GM19452 (cell line): ENCODE measurements around the gene SLC44A1.

Source experiments
- ATAC-seq: cut with Tn5 transposase; IDR thresholded peaks from one replicate; pipeline ENCODE4 v1.9.1; 2021; ENCODE audit not compliant: unreplicated experiment

SLC44A1 gene

DNA sequence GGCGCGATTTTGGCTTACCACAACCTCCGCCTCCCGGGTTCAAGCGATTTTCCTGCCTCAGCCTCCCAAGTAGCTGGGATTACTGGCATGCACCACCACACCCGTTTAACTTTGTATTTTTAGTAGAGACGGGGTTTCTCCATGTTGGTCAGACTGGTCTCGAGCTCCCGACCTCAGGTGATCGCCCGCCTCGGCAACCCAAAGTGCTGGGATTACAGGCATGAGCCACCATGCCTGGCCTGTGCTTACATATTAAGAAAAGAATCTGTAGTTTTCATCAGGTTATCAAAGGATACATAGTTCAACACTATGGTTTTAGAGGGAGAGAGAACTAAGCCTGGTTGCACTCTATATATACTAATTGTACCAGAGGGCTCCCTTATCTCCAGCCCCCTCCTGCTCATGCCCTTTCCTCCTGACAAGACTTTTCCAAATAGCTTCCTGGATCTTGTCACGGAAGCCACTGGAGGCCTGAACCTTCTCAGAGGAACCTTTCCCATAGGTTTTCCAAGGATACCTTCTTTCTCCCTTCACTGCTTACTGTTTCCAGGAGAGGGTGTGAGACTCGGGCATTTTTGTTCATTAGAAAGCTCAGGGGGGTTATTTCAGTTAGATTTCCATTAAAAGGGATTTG, 53.1 kb downstream of the SLC44A1 start:
- no peak for ATAC-seq

GRCh38 chr9:105299190-105299854, 54.9 kb downstream of the SLC44A1 start:
- no peak for ATAC-seq

DNA sequence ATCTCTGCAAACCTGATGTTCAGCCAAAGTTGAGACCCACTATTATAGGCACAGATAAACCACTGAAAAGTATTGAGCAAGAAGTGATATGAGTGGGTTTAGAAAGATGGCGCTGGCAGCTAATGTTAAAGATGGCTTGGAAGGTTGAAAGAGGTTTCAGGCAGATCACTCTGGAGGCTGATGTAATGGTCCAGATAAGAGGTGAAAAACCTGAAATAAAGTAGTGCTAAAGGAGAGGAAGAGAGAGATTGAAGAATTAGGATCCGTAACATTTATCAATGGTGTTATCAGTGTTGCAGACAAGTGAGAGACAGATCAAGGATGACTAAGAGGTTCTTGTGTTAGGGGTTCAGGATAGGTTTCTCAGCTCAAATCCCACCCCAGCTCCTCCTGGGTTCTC, 58.3 kb downstream of the SLC44A1 start:
- ATAC-seq: no peak

GRCh38 chr9:105305856-105306255, 61.4 kb downstream of the SLC44A1 start:
- ATAC-seq: no peak

GRCh38 chr9:105306351-105307140, 62.1 kb downstream of the SLC44A1 start:
- ATAC-seq: no peak

DNA sequence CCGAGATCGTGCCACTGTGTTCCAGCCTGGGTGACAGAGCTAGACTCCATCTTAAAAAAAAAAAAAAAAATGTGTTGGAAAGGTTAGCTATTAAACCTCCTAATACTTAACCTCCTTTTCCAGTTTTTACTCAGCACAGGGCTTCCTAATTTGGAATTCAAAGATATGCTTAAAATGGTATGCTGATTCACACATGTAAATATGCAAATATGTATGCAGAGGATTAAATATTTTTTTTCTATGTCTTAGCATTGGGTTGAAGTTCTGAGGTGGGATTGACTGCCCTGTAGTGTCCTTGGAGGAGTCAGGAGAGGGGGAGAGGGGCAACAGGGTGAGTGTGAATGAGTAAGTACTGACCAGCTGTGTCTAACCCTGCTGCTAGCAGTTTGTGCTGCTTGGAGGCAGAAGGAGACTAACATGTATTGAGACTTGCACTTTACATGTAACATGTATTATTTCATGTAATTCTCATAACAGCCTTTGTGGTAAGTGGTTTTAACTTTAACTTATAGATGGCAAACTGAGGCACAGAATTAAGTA, 63.2 kb downstream of the SLC44A1 start:
- no peak for ATAC-seq

- ATAC-seq: no peak
These were observed 64.2 kb downstream of the SLC44A1 start for GRCh38 chr9:105308461-105309341.

- no peak for ATAC-seq
These were observed 65.1 kb downstream of the SLC44A1 start for GRCh38 chr9:105309531-105309931.

DNA sequence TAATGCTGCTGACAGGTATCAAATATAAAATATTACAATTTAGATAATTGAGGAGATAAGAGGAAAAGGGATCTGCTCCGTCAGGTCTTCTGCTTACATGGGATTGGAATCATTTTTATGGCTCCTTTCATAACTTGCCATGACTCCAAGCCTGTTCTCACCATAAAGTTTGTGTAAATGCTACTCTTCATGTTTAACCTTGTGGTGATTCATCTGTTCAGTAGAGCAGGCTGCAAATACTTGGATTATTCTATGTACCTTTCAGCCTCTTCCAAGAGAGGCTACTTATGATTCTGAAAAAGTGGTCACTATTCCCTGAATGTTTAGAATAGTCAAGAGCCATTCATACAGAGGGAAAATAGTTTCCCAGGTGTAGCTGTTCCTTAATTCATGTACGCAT, 66.9 kb downstream of the SLC44A1 start:
- no peak for ATAC-seq

- ATAC-seq: no peak
These were observed 68.8 kb downstream of the SLC44A1 start for GRCh38 chr9:105313238-105313637.

DNA sequence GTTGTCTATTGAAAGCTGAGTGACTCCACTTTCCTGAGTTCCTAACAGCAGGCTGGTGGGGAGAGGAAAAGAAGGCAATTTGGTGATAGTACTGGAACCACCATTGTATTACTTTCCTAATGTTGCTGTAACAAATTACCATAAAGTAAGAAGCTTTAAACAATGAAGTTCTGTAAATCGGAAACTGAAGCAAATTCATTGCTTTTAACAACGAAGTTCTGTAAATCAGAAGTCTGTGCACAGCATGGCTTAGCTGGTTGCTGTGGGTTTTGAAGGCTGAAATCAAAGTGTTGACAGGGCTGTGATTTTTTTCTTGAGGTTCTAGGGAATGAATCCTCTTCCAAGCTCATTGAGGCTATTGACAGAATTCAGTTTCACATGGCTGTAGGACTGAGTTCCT, 72.3 kb downstream of the SLC44A1 start:
- no peak for ATAC-seq

- no peak for ATAC-seq
These were observed 74.3 kb downstream of the SLC44A1 start for GRCh38 chr9:105318729-105319191.

GRCh38 chr9:105319202-105319813, 74.9 kb downstream of the SLC44A1 start:
- no peak for ATAC-seq

- peak; percentile 69 for ATAC-seq
These were observed 76.1 kb downstream of the SLC44A1 start for GRCh38 chr9:105320568-105320967.

DNA sequence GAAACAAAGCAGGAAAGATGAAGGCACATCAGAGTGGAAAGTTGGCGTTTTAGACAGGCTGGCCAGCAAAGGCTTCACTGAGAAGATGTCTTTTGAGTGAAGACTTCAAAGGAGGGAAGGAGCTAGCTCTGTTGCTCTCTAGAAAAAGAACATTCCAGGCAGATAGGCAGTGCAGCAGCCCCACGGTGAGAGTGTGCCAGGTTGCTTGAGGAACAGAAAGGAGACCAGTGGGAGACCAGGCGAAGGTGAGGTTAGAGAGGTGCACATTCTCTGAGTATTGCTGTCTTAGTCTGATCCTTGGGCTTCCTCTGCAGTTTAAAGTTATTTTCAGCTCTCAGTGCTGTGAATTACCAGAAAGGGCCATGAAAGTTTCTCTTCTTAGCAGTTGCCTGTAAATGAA, 83.8 kb downstream of the SLC44A1 start:
- ATAC-seq: no peak

- no peak for ATAC-seq
These were observed 84.6 kb downstream of the SLC44A1 start for GRCh38 chr9:105328872-105329718.

DNA sequence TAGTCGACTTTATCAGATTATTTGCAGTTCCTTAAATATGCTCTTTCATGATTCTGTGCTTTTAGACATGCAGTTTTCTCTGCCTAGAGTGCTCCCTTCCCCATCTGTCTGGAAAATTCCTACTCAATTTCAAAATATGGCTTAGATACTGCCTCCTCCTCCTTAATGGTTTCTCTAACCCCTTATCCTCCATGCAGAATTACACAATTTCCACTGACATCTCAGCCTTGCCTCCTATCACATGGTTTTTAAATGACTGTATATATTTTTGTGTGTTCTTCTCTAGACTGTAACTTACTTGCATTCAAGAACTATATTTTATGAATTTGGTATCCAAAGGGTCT, 85.2 kb downstream of the SLC44A1 start:
- ATAC-seq: no peak

DNA sequence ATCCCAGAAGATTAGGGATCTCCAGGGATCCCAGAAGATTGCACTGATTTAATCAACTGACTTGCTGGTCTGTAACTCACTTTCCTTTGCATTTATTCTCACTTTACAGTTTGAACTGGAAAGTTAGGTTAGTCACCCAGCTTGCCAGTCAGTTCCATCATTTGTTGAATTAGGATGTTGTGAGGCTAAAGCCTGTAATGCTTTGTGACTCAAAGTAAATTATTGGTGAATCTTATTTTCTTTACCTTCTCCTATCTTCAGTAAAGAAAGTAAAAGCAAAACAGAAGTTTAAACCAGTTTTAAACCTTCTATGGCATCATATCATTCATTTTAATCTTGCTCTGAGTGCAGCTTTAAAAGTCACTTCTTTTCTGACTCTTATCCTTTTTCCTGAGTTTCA, 85.8 kb downstream of the SLC44A1 start:
- no peak for ATAC-seq

- ATAC-seq: peak; percentile 53
These were observed 86.3 kb downstream of the SLC44A1 start for GRCh38 chr9:105330755-105331154.
